ENCODE measurements around the gene FARP1. TPM values are rescaled to one million over a fixed set of nuclear protein-coding genes. Genes with fewer than 3 reads are reported as not detected.

Gene FARP1
- total and polyA plus RNA-seq, 2 of the 13 experiments (the other 11 are each of a cell fraction or from before 2014, with no cell fraction given) = 70.6 to 126 TPM

DNA sequence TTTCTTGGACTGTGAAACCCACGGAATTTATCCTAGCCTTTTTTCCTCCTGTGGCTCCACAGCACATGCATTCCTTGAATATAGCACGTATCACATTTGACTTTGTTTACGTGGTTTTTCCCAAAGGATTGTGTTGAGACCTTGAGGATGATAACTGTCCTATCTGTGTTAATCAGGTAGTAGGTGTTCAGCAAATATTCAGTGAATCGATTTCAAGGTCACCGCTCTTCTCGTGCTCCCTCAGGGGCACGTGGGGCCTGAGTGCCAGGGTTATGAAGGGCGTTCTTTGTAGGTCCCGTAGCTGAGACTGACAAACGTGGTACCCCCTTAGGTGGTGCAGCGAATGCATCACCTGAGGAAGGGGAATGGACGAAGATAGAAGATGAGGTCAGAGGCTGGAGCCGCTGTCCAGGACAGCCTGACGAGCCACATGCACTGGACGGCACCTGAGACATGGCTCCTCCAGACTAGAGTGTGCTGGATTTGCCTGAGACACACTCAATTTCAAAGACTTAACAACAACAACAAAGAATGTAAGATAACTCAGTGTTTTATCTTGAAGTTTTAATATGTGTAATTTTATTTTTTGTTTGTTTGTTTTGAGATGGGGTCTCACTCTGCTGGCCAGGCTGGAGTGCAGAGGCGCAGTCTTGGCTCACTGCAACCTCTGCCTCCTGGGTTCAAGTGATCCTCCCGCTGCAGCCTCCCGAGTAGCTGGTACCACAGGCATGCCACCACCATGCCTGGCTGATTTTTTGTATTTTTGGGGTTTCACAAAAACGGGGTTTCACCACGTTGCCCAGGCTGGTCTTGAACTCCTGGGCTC, 165.4 kb downstream of the FARP1 start (continued):
- TF ChIP-seq JDP2 (CRISPR knock-in tag; IDR thresholded peaks at IDR 0.05; ENCODE audit: borderline replicate concordance) = no peak
- TF ChIP-seq MTERF4 (CRISPR knock-in tag; IDR thresholded peaks at IDR 0.05) = no peak
- no peak for TF ChIP-seq ZNF430 (CRISPR knock-in tag; IDR thresholded peaks at IDR 0.05)
- TF ChIP-seq NFYB (CRISPR knock-in tag; IDR thresholded peaks at IDR 0.05) = no peak
- TF ChIP-seq TARDBP (CRISPR knock-in tag; IDR thresholded peaks at IDR 0.05) = no peak
- no peak for TF ChIP-seq HOXA9 (CRISPR knock-in tag; IDR thresholded peaks at IDR 0.05; ENCODE audit: borderline replicate concordance)
- no peak for TF ChIP-seq MEF2D (CRISPR knock-in tag; IDR thresholded peaks at IDR 0.05)
- TF ChIP-seq FOXK2 (IDR thresholded peaks at IDR 0.05) = no peak
- no peak for TF ChIP-seq ZNF253 (CRISPR knock-in tag; IDR thresholded peaks at IDR 0.05; ENCODE audit: borderline replicate concordance)
- peak; percentile 83 for TF ChIP-seq MIXL1 (CRISPR knock-in tag; IDR thresholded peaks at IDR 0.05)
- peak; percentile 57; the same call in 1 of the 2 replicates for TF ChIP-seq ZNF784 (CRISPR knock-in tag; IDR thresholded peaks at IDR 0.05; ENCODE audit: borderline replicate concordance)
- peak; percentile 29 for TF ChIP-seq ZNF883 (CRISPR knock-in tag; IDR thresholded peaks at IDR 0.05; ENCODE audit: not compliant biosample characterization)
- TF ChIP-seq RELA (CRISPR knock-in tag; IDR thresholded peaks at IDR 0.05) = no peak
- no peak for TF ChIP-seq NR0B2 (CRISPR knock-in tag; IDR thresholded peaks at IDR 0.05)
- 0 out of 2 replicates have a peak, but pooled peaks have one; percentile 46 for TF ChIP-seq NFKBIZ (CRISPR knock-in tag; IDR thresholded peaks at IDR 0.05)
- TF ChIP-seq THRA (CRISPR knock-in tag; IDR thresholded peaks at IDR 0.05; ENCODE audit: borderline replicate concordance) = peak; percentile 58; the same call in 1 of the 2 replicates
- no peak for TF ChIP-seq SP140L (CRISPR knock-in tag; IDR thresholded peaks at IDR 0.05; ENCODE audit: borderline replicate concordance)
- TF ChIP-seq, protein P1, sequence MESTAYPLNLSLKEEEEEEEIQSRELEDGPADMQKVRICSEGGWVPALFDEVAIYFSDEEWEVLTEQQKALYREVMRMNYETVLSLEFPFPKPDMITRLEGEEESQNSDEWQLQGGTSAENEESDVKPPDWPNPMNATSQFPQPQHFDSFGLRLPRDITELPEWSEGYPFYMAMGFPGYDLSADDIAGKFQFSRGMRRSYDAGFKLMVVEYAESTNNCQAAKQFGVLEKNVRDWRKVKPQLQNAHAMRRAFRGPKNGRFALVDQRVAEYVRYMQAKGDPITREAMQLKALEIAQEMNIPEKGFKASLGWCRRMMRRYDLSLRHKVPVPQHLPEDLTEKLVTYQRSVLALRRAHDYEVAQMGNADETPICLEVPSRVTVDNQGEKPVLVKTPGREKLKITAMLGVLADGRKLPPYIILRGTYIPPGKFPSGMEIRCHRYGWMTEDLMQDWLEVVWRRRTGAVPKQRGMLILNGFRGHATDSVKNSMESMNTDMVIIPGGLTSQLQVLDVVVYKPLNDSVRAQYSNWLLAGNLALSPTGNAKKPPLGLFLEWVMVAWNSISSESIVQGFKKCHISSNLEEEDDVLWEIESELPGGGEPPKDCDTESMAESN (CRISPR knock-in tag; conservative IDR thresholded peaks at IDR 0.05) = 0 out of 2 replicates have a peak, but pooled peaks have one; percentile 38
- no peak for TF ChIP-seq ARHGAP35 (CRISPR knock-in tag; IDR thresholded peaks at IDR 0.05; ENCODE audit: borderline replicate concordance)
- TF ChIP-seq ETV6 (CRISPR knock-in tag; conservative IDR thresholded peaks at IDR 0.05) = no peak
- TF ChIP-seq, protein P2, sequence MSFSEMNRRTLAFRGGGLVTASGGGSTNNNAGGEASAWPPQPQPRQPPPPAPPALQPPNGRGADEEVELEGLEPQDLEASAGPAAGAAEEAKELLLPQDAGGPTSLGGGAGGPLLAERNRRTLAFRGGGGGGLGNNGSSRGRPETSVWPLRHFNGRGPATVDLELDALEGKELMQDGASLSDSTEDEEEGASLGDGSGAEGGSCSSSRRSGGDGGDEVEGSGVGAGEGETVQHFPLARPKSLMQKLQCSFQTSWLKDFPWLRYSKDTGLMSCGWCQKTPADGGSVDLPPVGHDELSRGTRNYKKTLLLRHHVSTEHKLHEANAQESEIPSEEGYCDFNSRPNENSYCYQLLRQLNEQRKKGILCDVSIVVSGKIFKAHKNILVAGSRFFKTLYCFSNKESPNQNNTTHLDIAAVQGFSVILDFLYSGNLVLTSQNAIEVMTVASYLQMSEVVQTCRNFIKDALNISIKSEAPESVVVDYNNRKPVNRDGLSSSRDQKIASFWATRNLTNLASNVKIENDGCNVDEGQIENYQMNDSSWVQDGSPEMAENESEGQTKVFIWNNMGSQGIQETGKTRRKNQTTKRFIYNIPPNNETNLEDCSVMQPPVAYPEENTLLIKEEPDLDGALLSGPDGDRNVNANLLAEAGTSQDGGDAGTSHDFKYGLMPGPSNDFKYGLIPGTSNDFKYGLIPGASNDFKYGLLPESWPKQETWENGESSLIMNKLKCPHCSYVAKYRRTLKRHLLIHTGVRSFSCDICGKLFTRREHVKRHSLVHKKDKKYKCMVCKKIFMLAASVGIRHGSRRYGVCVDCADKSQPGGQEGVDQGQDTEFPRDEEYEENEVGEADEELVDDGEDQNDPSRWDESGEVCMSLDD (CRISPR knock-in tag; IDR thresholded peaks at IDR 0.05; ENCODE audit: borderline replicate concordance) = no peak

Measured in HepG2 (cell line).